H1 (cell line): ENCODE results near the gene GPNMB. TPM values are rescaled to one million over a fixed set of nuclear protein-coding genes. Genes with fewer than 3 reads are reported as not detected.

Experiments
- CTCF ChIA-PET: fragments of 300-600 bp; sonication (Branson Sonifier 250); formaldehyde crosslinking; loops from one replicate; lab custom pipeline; 2021; ENCODE audit not compliant: partially characterized antibody; lab: Charles Lee
- POLR2A ChIA-PET: fragments of 300-600 bp; sonication (Branson Sonifier 250); formaldehyde crosslinking; loops from one replicate; lab custom pipeline; 2021; ENCODE audit warnings: inconsistent platforms; ENCODE audit not compliant: partially characterized antibody; lab: Charles Lee
- DNase-seq, 2 experiments: peaks; one replicate each; pipeline versions ENCODE4 v3.0.0 to v3.0.0-alpha.2; 2010 to 2022; ENCODE audit warnings: low spot score in 2 of 2, low read depth in 1 of 2, mixed read lengths in 1 of 2
- FAIRE-seq: peaks from 2 replicates; lab custom pipeline; 2011; peaks lifted over from hg19 to GRCh38; lab: Jason Lieb, UNC
- H2AFZ ChIP-seq: 2 replicates; pipeline ENCODE4 v1.8.1; 2012; ENCODE audit warnings: low read length, inconsistent platforms
- H2AK5ac ChIP-seq: 2 replicates; pipeline ENCODE4 v1.6.1; 2013; ENCODE audit warnings: low read depth, low read length
- H2BK120ac ChIP-seq: replicated peaks from 2 replicates; pipeline ENCODE3; 2013; ENCODE audit warnings: low read depth, low read length, inconsistent platforms
- H2BK12ac ChIP-seq: 2 replicates; pipeline ENCODE4 v1.6.1; 2013; ENCODE audit warnings: low read depth, low read length
- H2BK15ac ChIP-seq: 2 replicates; pipeline ENCODE4 v1.6.1; 2013; ENCODE audit warnings: low read length
- H2BK20ac ChIP-seq: 2 replicates; pipeline ENCODE4 v1.6.1; 2013; ENCODE audit warnings: low read length
- H2BK5ac ChIP-seq: 2 replicates; pipeline ENCODE4 v1.6.1; 2013; ENCODE audit warnings: low read depth, low read length
- H3K14ac ChIP-seq: 2 replicates; pipeline ENCODE4 v1.6.1; 2013; ENCODE audit warnings: inconsistent platforms; ENCODE audit not compliant: insufficient read length
- H3K18ac ChIP-seq: 2 replicates; pipeline ENCODE4 v1.6.1; 2013; ENCODE audit warnings: low read length; ENCODE audit errors: extremely low read depth
- H3K23ac ChIP-seq: 2 replicates; pipeline ENCODE4 v1.6.1; 2013; ENCODE audit warnings: inconsistent platforms; ENCODE audit not compliant: insufficient read length
- H3K23me2 ChIP-seq: 2 replicates; pipeline ENCODE4 v1.6.1; 2013; ENCODE audit warnings: low read depth, low read length
- H3K27ac ChIP-seq: 2 replicates; pipeline ENCODE4 v1.6.1; 2011; ENCODE audit warnings: low read depth, low read length, inconsistent platforms
- H3K27me3 ChIP-seq, 4 experiments: replicated peaks in 1 of 4; 1 replicate in 1 of 4; 2 replicates in 3 of 4; pipeline versions ENCODE4 v1.6.1 to v1.8.1; 2011 to 2013; ENCODE audit warnings: low read length in 3 of 4, mild to moderate bottlenecking in 3 of 4, inconsistent platforms in 2 of 4, mixed read lengths in 2 of 4, moderate library complexity in 1 of 4; ENCODE audit not compliant: control insufficient read depth in 3 of 4, insufficient read depth in 3 of 4; ENCODE audit errors: extremely low read depth in 1 of 4
- H3K36me3 ChIP-seq, 4 experiments: 2 replicates each; pipeline versions ENCODE4 v1.6.1 to v1.8.1; 2011 to 2013; ENCODE audit warnings: mild to moderate bottlenecking in 4 of 4, low read length in 3 of 4, moderate library complexity in 2 of 4, control low read depth in 1 of 4, inconsistent platforms in 1 of 4; ENCODE audit not compliant: insufficient read depth in 4 of 4, control insufficient read depth in 2 of 4
- H3K4ac ChIP-seq: replicated peaks from 2 replicates; pipeline ENCODE3; 2013; ENCODE audit warnings: low read length, low read depth, mixed read lengths, inconsistent platforms; ENCODE audit not compliant: insufficient read length
- H3K4me1 ChIP-seq, 4 experiments: replicated peaks in 1 of 4; 1 replicate in 1 of 4; 2 replicates in 3 of 4; pipeline versions ENCODE4 v1.6.1 to v1.8.1; 2011 to 2013; ENCODE audit warnings: low read length in 3 of 4, inconsistent platforms in 2 of 4, mixed read lengths in 1 of 4; ENCODE audit not compliant: insufficient read depth in 4 of 4, control insufficient read depth in 3 of 4
- H3K4me2 ChIP-seq, 2 experiments: 2 replicates each; pipeline versions ENCODE4 v1.6.1 to v1.8.1; 2011 to 2013; ENCODE audit warnings: low read depth in 2 of 2, low read length in 2 of 2, control low read depth in 1 of 2, inconsistent platforms in 1 of 2, mild to moderate bottlenecking in 1 of 2; ENCODE audit not compliant: insufficient read depth in 1 of 2
- H3K4me3 ChIP-seq, 4 experiments: fragments of 200-600, 300-600 bp in 1 of 4; sonication (generic), shearing (Covaris generic), sonication (Bioruptor Twin) in 1 of 4; 2 replicates each; pipeline versions ENCODE4 v1.5.1 to v1.8.1; 2011 to 2016; ENCODE audit warnings: low read length in 4 of 4, low read depth in 3 of 4, control low read depth in 2 of 4, inconsistent platforms in 2 of 4, mild to moderate bottlenecking in 2 of 4, mixed read lengths in 1 of 4, moderate library complexity in 1 of 4; ENCODE audit not compliant: insufficient read depth in 2 of 4; ENCODE audit errors: extremely low read depth in 1 of 4
- H3K56ac ChIP-seq: replicated peaks from 2 replicates; pipeline ENCODE3; 2013; ENCODE audit warnings: low read depth, mild to moderate bottlenecking, mixed read lengths, low read length, inconsistent platforms; ENCODE audit not compliant: insufficient read length
- H3K79me1 ChIP-seq: 2 replicates; pipeline ENCODE4 v1.6.1; 2013; ENCODE audit warnings: low read depth, low read length, control low read depth
- H3K79me2 ChIP-seq, 2 experiments: 2 replicates each; pipeline versions ENCODE4 v1.6.1 to v1.8.1; 2012 to 2013; ENCODE audit warnings: low read length in 2 of 2, mild to moderate bottlenecking in 2 of 2, inconsistent platforms in 1 of 2; ENCODE audit not compliant: insufficient read depth in 2 of 2, control insufficient read depth in 1 of 2
- H3K9ac ChIP-seq, 4 experiments: replicated peaks in 1 of 4; 1 replicate in 1 of 4; 2 replicates in 3 of 4; pipeline versions ENCODE4 v1.6.1 to v1.8.1; 2011 to 2013; ENCODE audit warnings: low read depth in 3 of 4, low read length in 3 of 4, control low read depth in 2 of 4, mild to moderate bottlenecking in 2 of 4, moderate library complexity in 2 of 4, inconsistent platforms in 1 of 4; ENCODE audit errors: extremely low read depth in 1 of 4
- H3K9me3 ChIP-seq, 2 experiments: 2 replicates each; pipeline versions ENCODE4 v1.6.1 to v1.8.1; 2012 to 2013; ENCODE audit warnings: mild to moderate bottlenecking in 2 of 2, moderate library complexity in 2 of 2, control low read depth in 1 of 2, inconsistent platforms in 1 of 2, low read depth in 1 of 2, low read length in 1 of 2, mixed read lengths in 1 of 2; ENCODE audit not compliant: insufficient read depth in 2 of 2
- H4K20me1 ChIP-seq, 2 experiments: replicated peaks in 1 of 2; 2 replicates each; pipeline versions ENCODE3 to v1.8.1; 2011 to 2013; ENCODE audit warnings: inconsistent platforms in 2 of 2, low read length in 2 of 2, mild to moderate bottlenecking in 1 of 2; ENCODE audit not compliant: insufficient read depth in 2 of 2, control insufficient read depth in 1 of 2
- H4K5ac ChIP-seq: 2 replicates; pipeline ENCODE4 v1.6.1; 2013; ENCODE audit warnings: low read length, low read depth, mixed read lengths, inconsistent platforms; ENCODE audit not compliant: insufficient read length
- H4K8ac ChIP-seq: 2 replicates; pipeline ENCODE4 v1.8.0; 2013; ENCODE audit warnings: mild to moderate bottlenecking, moderate library complexity, low read length, inconsistent platforms; ENCODE audit not compliant: insufficient read depth; ENCODE audit errors: extremely low read depth
- H4K91ac ChIP-seq: replicated peaks from 2 replicates; pipeline ENCODE3; 2013; ENCODE audit warnings: low read length, mixed read lengths, inconsistent platforms; ENCODE audit not compliant: insufficient read length
- ATF2 ChIP-seq: IDR thresholded peaks from 2 replicates; pipeline ENCODE4 v1.6.1; 2012; ENCODE audit warnings: low read length, inconsistent platforms
- BACH1 ChIP-seq: IDR thresholded peaks from 2 replicates; pipeline ENCODE4 v1.6.1; 2012; ENCODE audit warnings: low read length, improper control_type of control experiment
- CBX5 ChIP-seq: fragments of 300-800, 300-1000 bp; sonication (generic); IDR thresholded peaks from 2 replicates; pipeline ENCODE4 v1.7.1; 2016; ENCODE audit warnings: antibody characterized with exemption, low read length, low read depth
- CBX8 ChIP-seq: fragments of 300-800, 300-1000 bp; sonication (generic); IDR thresholded peaks from 2 replicates; pipeline ENCODE4 v1.7.1; 2016; ENCODE audit warnings: low read depth, low read length, borderline replicate concordance
- HDAC2 ChIP-seq, 2 experiments: fragments of 300-600 bp in 1 of 2; sonication (generic) in 1 of 2; IDR thresholded peaks; 2 replicates each; pipeline ENCODE4 v1.6.1; 2011 to 2012; ENCODE audit warnings: low read depth in 2 of 2, low read length in 2 of 2, mild to moderate bottlenecking in 2 of 2, moderate library complexity in 2 of 2, borderline replicate concordance in 1 of 2, inconsistent platforms in 1 of 2
- JUN ChIP-seq: IDR thresholded peaks from 2 replicates; pipeline ENCODE4 v1.6.1; 2011; ENCODE audit warnings: low read depth, mild to moderate bottlenecking, improper control_type of control experiment, low read length
- KDM4A ChIP-seq: IDR thresholded peaks from one replicate; pipeline ENCODE4 v1.7.1; 2012; ENCODE audit warnings: low read depth, mild to moderate bottlenecking, moderate library complexity, low read length, inconsistent platforms; ENCODE audit not compliant: severe bottlenecking
- SIRT6 ChIP-seq: IDR thresholded peaks from one replicate; pipeline ENCODE4 v1.7.1; 2012; ENCODE audit warnings: low read length, inconsistent platforms
- SIX5 ChIP-seq: IDR thresholded peaks from 2 replicates; pipeline ENCODE4 v1.6.1; 2011; ENCODE audit warnings: mild to moderate bottlenecking, low read depth, low read length
- TAF7 ChIP-seq: optimal IDR thresholded peaks from 2 replicates; pipeline ENCODE3; 2011; ENCODE audit warnings: low read depth, mild to moderate bottlenecking, inconsistent platforms, low read length, moderate library complexity, borderline replicate concordance
- TEAD4 ChIP-seq: IDR thresholded peaks from 2 replicates; pipeline ENCODE4 v1.6.1; 2012; ENCODE audit warnings: low read depth, low read length, inconsistent platforms, mixed read lengths
- WGBS, 2 experiments: shearing (Covaris generic) in 1 of 2; methylation state at CpG; one replicate each; pipeline versions ENCODE4 v1.1.6 to v1.1.7; 2013 to 2015; ENCODE audit warnings: low lambda C conversion rate in 2 of 2, mixed read lengths in 2 of 2, inconsistent platforms in 1 of 2, low coverage in 1 of 2, missing lambda C conversion rate in 1 of 2; ENCODE audit not compliant: insufficient replicate concordance in 2 of 2, insufficient coverage in 1 of 2, insufficient read length in 1 of 2; ENCODE audit errors: extremely low coverage in 1 of 2, missing lambda C conversion rate in 1 of 2; 5-methylcytosine and 5-hydroxymethylcytosine counted together
- polyA plus RNA-seq, 7 experiments: library from polyadenylated mRNA; depleted of rRNA in 3 of 7; stranded (reverse) in 5 of 7; unstranded in 2 of 7; fragments of >200 nt in 5 of 7; fragments of 200-250 nt in 2 of 7; gene quantifications; 1 replicate in 5 of 7; 2 replicates in 1 of 7; 4 replicates in 1 of 7; pipeline versions ENCODE4 v1.2.1 to v1.2.3, GENCODE V29; 2011 to 2013; ENCODE audit warnings: missing spikeins in 2 of 7, mixed read lengths in 2 of 7
- total RNA-seq: library from RNA; stranded (reverse); fragmentation: NEBNext Ultra II Directional; extraction: Animal tissue kit (Norgen Biotek cat#: 25700); gene quantifications from 2 replicates; pipeline ENCODE4 v1.2.1, GENCODE V29; 2021

The GPNMB gene
- total and polyA plus RNA-seq, 2 of the 8 experiments (the other 6 are each of a cell fraction or from before 2014, with no cell fraction given) = 1.1 to 1.4 TPM

GRCh38 chr7:23272275-23272674 lies 25.7 kb downstream of the GPNMB start:
- Histone ChIP-seq H3K4me3 (no peak overlapping the region), H3K56ac (no peak overlapping the region), H4K5ac (no peak overlapping the region), H2BK15ac (no peak overlapping the region), H3K18ac (no peak overlapping the region), H3K9me3 (no peaks in the 10 kb centered on the region), H3K4ac (no peak overlapping the region), H2BK5ac (no peak overlapping the region), H3K14ac (no peak overlapping the region), H3K23me2 (no peaks in the 10 kb centered on the region), H4K20me1 (no peaks in the 10 kb centered on the region), H3K27me3 (no peaks in the 10 kb centered on the region), H2BK12ac (no peak overlapping the region), H4K8ac (no peak overlapping the region), H3K27ac (no peak overlapping the region), H2BK120ac (no peak overlapping the region), H3K23ac (no peak overlapping the region), H3K9ac (no peak overlapping the region), H2AK5ac (no peak overlapping the region), H3K36me3 (no peaks in the 10 kb centered on the region), H3K4me1 (peaks cover 0 to 3% (median 0%) of the 10 kb centered on the region in 4 experiments; a peak in 2 of 7 replicates), H2AFZ (no peak overlapping the region), H3K79me2 (no peaks in the 10 kb centered on the region), H3K4me2 (no peak overlapping the region), H2BK20ac (no peak overlapping the region), H3K79me1 (no peaks in the 10 kb centered on the region), H4K91ac (no peak overlapping the region)
- no peak for TF ChIP-seq SIX5
- no peak for TF ChIP-seq CBX8
- TF ChIP-seq BACH1 = no peak
- TF ChIP-seq SIRT6 = no peak
- no peak for TF ChIP-seq KDM4A
- no peak for TF ChIP-seq TAF7
- no peak for TF ChIP-seq JUN
- no peak for TF ChIP-seq HDAC2 (IDR thresholded peaks at IDR 0.05; ENCODE audit: borderline replicate concordance in 1 of 2, low read depth in 2 of 2, low read length in 2 of 2)
- TF ChIP-seq TEAD4 = no peak
- TF ChIP-seq ATF2 = no peak
- TF ChIP-seq CBX5 = no peak
- no peak for FAIRE-seq
- no peak for DNase-seq
- 75% methylated on average over 2 of the region's 2 CpGs; no CpG with 5 or more reads in 1 of the 2 experiments for WGBS, 2 experiments
- ChIA-PET POLR2A (interaction anchor here (0.7 to 1.7 kb wide), 4 partner anchors 9 to 259 kb away, joined by 3 to 7 read pairs (median 3); no protein-coding TSS in a partner anchor), CTCF (interaction anchor here (0.6 to 14.1 kb wide), 25 partner anchors 12 to 732 kb away, joined by 3 to 241 read pairs (median 3); partner anchors contain the start of gene GPNMB)
